ENCODE measurements around the gene SYVN1.

Gene SYVN1

DNA sequence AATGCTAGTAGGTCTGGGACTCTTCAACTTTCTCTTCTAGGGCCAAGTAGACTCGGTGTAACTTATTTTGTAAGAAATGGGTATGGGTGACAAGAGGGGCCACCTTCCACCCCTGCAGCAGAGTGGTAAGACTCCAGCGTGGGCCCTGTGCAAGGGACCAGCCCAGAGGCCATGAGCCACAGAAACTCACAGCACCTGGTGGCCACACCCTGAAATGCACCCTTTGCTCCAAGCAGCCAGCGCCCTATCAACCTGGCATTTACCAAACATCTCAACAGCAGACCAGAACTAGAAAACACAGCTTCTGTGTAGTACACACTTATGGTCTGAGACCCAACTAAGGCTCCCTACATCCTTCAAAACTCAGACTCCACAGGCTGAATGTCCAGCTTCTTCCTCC lies 56.2 kb downstream of the SYVN1 start:
- Histone ChIP-seq H3K36me3 (ENCODE audit: insufficient read depth, low read length) (peaks cover 74% of the 10 kb centered on the region), H3K79me2 (ENCODE audit: insufficient read depth, low read length) (peaks cover 54% of the 10 kb centered on the region)

DNA sequence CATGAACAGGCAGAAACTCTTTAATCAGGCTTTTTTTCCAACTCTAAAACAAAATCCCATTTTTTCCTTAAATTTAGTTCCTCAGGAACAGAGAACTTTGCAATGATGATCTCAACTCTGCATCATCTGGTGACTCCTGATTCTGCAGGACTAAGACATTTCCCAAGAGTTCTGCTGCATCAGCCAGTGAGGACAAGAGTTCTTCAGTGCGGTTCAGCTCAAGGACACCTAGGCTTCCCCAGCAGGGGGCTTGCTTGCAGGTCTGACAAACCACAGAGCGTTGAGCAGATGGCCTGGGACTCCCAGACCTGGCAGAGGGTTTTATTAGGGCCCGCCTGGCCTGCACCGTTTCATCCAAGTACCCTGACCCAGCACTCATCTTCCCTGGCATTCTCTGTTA lies 56.9 kb downstream of the SYVN1 start:
- H3K4me2 ChIP-seq (ENCODE audit: insufficient read depth, low read length): peak overlapping the region; percentile 38
- H3K27me3 ChIP-seq (ENCODE audit: insufficient read depth, low read length, poor library complexity): no peaks in the 10 kb centered on the region
- DNase-seq (peak; percentile 23), ATAC-seq (ENCODE audit: insufficient read depth, low read depth) (peak; percentile 34; the same call in 1 of the 3 replicates)
- no peak overlapping the region for H2AFZ ChIP-seq (ENCODE audit: low read depth, low read length)
- H3K4me1 ChIP-seq (ENCODE audit: insufficient read depth, low read length): peaks cover 46% of the 10 kb centered on the region
- no peak overlapping the region for H3K9ac ChIP-seq (ENCODE audit: low read depth, low read length)
- H3K79me2 ChIP-seq (ENCODE audit: insufficient read depth, low read length): peaks cover 47% of the 10 kb centered on the region
- peaks cover 45% of the 10 kb centered on the region for H4K20me1 ChIP-seq (ENCODE audit: insufficient read depth, low read length)
- peaks cover 67% of the 10 kb centered on the region for H3K36me3 ChIP-seq (ENCODE audit: insufficient read depth, low read length)
- no peak overlapping the region for H3K4me3 ChIP-seq (ENCODE audit: low read depth in 1 of 2, low read length in 2 of 2)
- TF ChIP-seq EZH2 (IDR thresholded peaks at IDR 0.05; ENCODE audit: borderline replicate concordance, low read depth, low read length, severe bottlenecking): no peak
- TF ChIP-seq, protein P1, sequence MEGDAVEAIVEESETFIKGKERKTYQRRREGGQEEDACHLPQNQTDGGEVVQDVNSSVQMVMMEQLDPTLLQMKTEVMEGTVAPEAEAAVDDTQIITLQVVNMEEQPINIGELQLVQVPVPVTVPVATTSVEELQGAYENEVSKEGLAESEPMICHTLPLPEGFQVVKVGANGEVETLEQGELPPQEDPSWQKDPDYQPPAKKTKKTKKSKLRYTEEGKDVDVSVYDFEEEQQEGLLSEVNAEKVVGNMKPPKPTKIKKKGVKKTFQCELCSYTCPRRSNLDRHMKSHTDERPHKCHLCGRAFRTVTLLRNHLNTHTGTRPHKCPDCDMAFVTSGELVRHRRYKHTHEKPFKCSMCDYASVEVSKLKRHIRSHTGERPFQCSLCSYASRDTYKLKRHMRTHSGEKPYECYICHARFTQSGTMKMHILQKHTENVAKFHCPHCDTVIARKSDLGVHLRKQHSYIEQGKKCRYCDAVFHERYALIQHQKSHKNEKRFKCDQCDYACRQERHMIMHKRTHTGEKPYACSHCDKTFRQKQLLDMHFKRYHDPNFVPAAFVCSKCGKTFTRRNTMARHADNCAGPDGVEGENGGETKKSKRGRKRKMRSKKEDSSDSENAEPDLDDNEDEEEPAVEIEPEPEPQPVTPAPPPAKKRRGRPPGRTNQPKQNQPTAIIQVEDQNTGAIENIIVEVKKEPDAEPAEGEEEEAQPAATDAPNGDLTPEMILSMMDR (IDR thresholded peaks at IDR 0.05; ENCODE audit: borderline replicate concordance, extremely low read depth, low read length, poor library complexity, severe bottlenecking): peak; percentile 26
- no peaks in the 10 kb centered on the region for H3K9me3 ChIP-seq (ENCODE audit: insufficient read depth, low read length, severe bottlenecking)
- H3K27ac ChIP-seq (ENCODE audit: low read length): no peak overlapping the region

More for the DNA sequence above, 56.2 kb downstream of the SYVN1 start:
- H4K20me1 ChIP-seq (ENCODE audit: insufficient read depth, low read length): peaks cover 45% of the 10 kb centered on the region
- TF ChIP-seq, protein P1 (IDR thresholded peaks at IDR 0.05; ENCODE audit: borderline replicate concordance, extremely low read depth, low read length, poor library complexity, severe bottlenecking): peak; percentile 77
- no peak for TF ChIP-seq EZH2 (IDR thresholded peaks at IDR 0.05; ENCODE audit: borderline replicate concordance, low read depth, low read length, severe bottlenecking)
- H3K4me3 ChIP-seq (ENCODE audit: low read depth in 1 of 2, low read length in 2 of 2): no peak overlapping the region
- H3K9me3 ChIP-seq (ENCODE audit: insufficient read depth, low read length, severe bottlenecking): no peaks in the 10 kb centered on the region
- H3K27me3 ChIP-seq (ENCODE audit: insufficient read depth, low read length, poor library complexity): no peaks in the 10 kb centered on the region
- DNase-seq (peak; percentile 62), ATAC-seq (ENCODE audit: insufficient read depth, low read depth) (peak; percentile 83)
- H3K27ac ChIP-seq (ENCODE audit: low read length): no peak overlapping the region
- 0 out of 2 replicates have a peak overlapping the region, but pooled peaks have one; percentile 0 for H3K9ac ChIP-seq (ENCODE audit: low read depth, low read length)
- peak overlapping the region; percentile 38; the same call in 1 of the 2 replicates for H3K4me2 ChIP-seq (ENCODE audit: insufficient read depth, low read length)
- H2AFZ ChIP-seq (ENCODE audit: low read depth, low read length): no peak overlapping the region
- peaks cover 53% of the 10 kb centered on the region for H3K4me1 ChIP-seq (ENCODE audit: insufficient read depth, low read length)
